Esophagus muscularis mucosa (tissue), 3 donors: ENCODE results near the gene CYP27A1.

ENCODE experiments used
- CTCF ChIP-seq, 3 experiments: fragments of 200-600 bp in 2 of 3; fragments of 450-650 bp in 1 of 3; sonication (generic) in 2 of 3; IDR thresholded peaks; one replicate each; pipeline ENCODE4 v1.5.1; 2017 to 2019; ENCODE audit warnings: antibody characterized with exemption in 3 of 3, mild to moderate bottlenecking in 2 of 3, moderate library complexity in 1 of 3
- POLR2AphosphoS5 ChIP-seq, 2 donors: sonication (generic); formaldehyde crosslinking; IDR thresholded peaks; one replicate each; pipeline ENCODE4 v1.6.1; 2017; ENCODE audit warnings: antibody characterized with exemption in 2 of 2

- TF ChIP-seq POLR2AphosphoS5 (IDR thresholded peaks at IDR 0.05) = no peak
- no peak for TF ChIP-seq CTCF (IDR thresholded peaks at IDR 0.05)
Measured at GRCh38 chr2:218792433-218792832, 10.5 kb downstream of the CYP27A1 start.
